GM10847 (cell line): ENCODE measurements around the gene RAD51D.
A peak's percentile ranks its signal among the peaks of the same experiment; 100 is the strongest.

Experiments
- POLR2A ChIP-seq: IDR thresholded peaks from 2 replicates; pipeline ENCODE4 v1.6.1; 2011; ENCODE audit not compliant: insufficient read length; ENCODE audit errors: extremely low read depth

RAD51D gene

DNA sequence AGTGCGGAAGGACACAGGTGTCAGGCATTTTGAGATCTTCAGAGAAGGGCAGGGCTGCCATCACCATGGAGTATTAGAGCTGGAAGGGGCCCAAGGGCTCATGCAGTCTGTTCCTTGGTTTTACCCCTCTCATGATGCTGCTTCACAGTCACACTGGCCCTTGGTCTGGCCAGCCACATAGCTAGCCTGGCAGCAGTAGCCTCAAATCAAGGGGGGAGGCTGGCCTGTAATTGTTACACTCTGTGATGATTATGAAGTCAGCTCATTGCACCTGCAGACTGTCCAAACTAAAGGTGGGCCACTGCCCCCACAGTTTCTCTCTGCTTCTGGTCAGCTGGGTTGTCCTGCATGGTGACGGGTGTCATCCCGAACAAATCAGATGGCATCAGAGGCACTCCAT lies 1.7 kb upstream of the RAD51D start, which contains the start of gene FNDC8:
FNDC8 (plus strand) TSS at position 301 of the 400 bp plus-strand sequence; CDS start at position 380, 79 bp downstream.
- no peak for TF ChIP-seq POLR2A

DNA sequence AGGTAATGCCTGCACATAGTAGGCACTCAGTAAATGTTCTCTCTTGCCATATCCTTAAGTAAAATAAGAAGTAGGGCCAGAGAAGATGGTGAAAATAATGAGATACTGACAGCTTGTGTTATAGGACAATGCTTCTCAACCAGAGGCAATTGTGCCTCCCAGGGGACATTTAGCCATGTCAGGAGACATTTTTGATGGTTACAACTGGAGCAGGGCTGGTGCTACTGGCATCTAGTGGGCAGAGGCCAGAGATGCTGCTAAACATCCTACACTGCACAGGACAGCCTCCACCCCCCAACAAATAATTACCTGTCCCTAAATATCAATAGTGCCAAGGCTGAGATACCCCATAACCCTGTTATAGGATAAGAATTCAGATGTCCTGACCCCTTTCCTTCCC lies 1.7 kb downstream of the RAD51D start:
- no peak for TF ChIP-seq POLR2A

DNA sequence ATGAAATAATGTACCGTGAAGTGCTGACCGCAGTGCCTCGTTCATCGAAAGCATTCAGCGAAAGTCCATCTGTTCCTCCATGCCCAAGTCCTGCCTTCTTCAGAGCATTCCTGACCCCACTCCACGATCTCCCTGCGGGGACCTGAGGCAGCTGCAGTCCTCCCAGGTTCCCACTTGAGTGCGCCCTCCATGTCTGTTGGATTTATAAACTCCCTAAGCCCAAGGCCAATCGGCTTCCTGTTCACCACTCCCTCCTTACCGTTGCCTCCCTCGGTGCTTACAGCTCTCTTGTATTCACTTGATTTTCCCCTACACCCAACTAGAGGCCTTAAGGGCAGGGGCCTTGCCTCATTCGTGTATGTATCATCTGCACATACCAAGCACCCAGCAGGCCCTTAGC lies 2.8 kb downstream of the RAD51D start:
- no peak for TF ChIP-seq POLR2A

DNA sequence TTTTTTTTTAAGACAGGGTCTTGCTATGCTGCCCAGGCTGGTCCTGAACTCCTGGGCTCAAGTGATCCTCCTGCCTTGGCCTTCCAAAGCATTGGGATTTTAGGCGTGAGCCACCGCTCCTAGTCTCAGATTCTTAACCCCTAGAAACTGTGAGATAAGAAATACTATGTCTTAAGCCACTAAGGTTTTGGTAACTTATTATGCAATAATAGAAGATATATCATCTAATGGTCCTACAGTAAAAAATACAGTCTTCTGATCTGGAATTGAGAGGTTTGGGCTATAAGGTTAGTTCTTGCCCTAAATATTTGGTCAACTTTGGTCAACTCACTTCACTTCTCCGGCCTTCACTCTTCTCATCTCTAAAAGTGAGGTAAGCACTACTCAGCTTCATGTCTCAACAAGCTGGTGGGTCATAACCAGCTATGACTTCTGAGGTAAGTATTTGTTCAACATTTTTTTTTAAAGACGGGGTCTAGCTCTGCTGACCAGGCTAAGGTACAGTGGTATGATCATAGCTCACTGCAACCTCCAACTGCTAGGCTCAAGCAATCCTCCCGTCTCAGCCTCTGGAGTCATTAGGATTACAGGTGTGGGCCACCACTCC lies 14.7 kb downstream of the RAD51D start:
- no peak for TF ChIP-seq POLR2A

DNA sequence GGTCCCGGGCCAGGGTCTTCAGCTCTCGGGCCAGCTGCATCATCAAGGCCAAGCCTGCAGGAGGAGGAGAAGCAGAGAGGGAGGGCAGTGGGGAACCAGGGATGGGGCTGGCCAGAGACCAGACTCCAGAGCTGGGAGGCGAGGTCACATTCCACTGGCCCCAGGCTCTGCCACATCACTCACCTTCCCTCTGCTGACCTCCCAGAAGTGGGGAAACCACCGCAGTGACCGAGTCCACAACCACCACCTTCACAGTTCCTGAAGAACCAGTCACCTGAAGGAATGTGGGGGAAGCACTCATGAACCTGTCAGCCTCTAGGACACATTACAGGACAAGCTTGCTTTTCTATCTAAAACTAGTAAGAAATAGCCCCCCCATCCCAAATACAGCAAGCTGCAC lies 16.4 kb downstream of the RAD51D start:
- no peak for TF ChIP-seq POLR2A

DNA sequence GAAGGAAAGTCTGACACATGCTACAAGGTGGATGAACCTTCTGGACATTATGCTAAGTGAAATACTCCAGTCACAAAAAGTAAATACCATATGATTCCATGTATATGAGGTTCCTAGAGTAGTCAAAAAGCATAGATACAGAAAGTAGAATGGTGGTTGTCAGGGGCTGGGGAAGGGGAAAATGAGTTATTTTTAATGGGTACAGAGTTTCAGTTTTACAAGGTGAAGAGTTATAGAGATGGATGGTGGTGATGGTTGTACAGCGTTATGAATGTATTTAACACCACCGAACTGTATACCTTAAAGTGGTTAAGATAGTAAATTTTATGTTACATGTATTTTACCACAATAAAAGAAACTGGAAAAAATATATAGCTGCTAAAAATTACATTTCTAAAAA lies 17.9 kb downstream of the RAD51D start:
- no peak for TF ChIP-seq POLR2A

DNA sequence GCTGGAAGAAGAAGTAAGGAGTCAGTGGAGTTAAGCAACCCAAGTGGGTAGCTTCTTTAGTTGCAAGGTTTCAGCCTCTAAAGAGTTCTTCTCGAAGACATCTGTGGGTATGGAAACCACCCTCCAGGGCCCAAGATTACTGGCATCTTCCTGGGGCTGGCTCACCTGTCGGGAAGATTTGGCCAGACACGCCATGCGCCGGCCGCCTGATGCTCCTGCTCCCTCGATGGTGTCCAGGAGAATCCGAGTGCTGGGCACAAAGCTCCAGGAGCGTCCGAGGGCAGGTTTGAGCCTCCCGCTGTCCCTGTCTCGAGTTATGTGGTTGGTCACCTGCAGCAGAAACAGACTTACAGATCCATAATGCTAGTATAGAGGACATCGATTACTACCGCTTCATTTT lies 18.6 kb downstream of the RAD51D start:
- TF ChIP-seq POLR2A = no peak

DNA sequence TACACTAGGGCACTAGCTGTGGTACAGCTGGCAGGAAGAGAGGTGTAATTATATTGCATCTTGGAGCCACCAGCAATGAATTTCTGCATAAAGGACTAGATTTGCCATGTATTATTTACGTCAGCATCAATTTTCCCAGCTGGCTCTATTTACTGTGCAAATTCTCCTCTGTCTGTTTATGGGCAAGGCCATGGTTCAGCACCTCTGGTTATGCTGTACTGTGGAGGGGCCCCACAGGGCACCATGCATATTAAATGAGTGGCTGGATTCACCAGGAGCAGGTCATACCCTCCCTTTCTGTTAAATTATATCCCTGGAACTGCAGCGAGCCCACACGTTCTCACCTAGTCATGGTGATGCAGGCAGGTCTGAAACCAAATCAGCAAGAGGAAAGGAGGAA lies 19.8 kb downstream of the RAD51D start:
- TF ChIP-seq POLR2A = no peak

DNA sequence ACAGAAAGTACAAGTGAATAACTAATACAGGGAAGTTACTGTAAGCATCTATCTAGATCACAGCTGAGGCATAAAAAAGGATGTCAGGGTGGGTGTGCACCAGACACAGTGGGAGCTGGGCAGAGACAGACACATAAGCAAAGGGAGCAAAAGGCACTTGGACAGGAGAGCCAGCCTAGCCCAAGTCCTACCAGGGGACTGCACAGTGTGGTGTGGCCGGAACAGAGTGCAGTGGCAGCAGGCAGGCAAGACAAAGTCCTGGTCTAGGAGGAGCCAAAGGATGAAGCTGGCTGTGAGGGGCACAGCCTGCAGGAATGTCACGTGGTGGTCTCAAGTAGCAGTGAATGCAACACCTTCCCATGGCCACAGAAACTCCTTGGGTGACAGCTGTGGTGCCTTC lies 21.9 kb downstream of the RAD51D start:
- TF ChIP-seq POLR2A = no peak

DNA sequence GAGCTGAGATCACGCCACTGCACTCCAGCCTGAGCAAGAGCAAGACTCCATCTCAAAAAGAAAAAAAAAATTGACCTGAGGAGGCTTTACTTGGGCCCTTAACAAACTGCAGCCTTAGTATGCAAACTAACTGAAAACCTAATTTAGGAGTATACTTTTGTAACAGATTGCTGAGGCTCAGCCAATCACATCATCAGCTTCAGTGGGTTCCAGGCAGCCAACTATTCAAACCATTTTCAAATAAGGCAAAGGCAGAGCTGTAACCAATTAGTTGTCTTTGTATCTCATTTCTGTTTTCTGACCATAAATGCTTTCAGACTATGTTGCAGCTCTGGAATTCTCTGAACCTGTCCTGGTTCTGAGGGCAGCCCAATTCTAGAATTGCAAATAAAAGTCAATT lies 23.9 kb downstream of the RAD51D start:
- TF ChIP-seq POLR2A = no peak

DNA sequence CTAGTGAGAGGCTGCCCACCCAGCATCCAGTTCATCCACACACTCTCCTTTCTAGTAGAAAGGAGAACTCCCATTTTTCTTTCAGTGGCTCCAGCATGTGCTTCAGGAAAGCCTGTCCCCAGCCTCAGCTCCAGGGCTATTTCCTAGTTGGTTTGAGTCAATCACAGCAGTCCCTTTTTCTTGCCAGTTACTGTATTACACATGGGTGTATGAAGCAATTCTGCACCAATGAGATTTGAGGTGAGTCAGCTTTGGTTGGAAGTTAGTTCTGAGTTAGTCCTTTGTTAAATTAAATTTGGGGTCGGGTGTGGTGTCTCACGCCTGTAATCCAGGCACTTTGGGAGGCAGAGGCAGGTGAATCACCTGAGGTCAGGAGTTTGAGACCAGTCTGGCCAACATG lies 24.8 kb downstream of the RAD51D start:
- TF ChIP-seq POLR2A = no peak

DNA sequence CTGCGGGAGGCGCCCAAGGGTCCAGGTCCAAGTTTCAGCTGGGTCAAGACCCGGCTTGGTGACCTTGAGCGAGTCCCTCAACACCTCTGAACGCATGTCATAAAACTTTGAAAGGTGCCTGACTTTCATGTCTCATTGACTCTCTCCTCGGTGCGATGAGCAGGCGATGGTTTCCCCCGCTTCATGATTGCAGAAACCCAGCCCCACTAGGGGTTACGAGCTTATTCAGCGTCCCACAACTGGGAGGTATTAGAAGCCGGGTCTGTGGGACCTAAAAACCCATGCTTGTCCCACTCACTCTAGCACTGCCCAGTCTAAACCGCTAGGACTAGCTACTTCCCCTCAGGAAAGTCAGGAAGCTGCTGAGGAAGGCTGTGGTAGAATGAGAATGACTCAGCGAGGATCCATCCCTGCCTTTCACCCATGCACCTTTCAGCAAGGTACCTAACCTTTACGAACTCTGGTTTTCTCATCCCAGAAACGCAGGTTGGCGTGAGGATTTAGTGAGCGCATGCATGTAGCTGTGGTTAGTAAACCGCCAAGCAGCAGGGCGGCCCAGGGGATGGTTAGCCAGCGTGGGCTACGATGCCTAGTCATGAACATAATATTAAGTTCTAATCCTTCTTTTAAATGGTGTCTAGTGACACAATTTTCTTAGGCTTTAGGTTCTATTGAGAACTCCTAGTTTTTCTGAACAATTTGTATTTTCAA lies 29.9 kb downstream of the RAD51D start:
- no peak for TF ChIP-seq POLR2A

DNA sequence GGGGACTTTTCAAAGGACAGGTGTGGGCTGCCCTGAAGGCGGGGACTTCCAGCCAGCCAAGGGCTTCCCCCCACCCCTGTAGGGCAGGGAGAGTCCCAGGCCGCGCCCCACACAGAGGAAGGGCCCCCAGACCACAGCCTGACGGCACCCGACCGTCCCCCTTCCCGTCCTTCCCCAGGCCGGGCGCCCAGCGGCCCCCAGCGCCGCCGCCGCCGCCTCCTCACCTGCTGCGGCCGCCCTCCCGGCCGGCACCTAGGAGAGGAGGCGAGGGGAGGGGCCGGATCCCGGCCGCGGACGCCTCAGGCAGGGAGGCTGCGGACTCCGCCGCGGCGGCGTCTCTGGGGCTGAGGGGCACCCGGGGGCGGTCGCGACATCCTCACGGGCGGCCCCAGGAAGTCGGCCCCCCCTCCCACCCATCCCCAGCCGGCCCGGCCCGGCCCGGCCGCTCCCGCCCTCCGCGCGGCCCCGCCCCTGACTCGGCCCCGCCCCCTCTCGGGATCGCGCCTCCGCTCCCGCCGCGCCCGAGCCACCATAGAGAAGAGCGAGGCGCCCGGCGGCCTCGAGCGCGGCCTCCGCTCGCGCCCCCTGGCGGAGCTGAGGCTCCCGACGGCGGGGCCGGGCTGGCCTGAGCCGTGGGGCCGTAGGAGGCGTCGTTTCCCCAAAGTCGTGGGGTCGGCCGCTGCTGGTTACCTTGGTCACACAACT lies 30.6 kb downstream of the RAD51D start:
- peak; percentile 35 for TF ChIP-seq POLR2A

DNA sequence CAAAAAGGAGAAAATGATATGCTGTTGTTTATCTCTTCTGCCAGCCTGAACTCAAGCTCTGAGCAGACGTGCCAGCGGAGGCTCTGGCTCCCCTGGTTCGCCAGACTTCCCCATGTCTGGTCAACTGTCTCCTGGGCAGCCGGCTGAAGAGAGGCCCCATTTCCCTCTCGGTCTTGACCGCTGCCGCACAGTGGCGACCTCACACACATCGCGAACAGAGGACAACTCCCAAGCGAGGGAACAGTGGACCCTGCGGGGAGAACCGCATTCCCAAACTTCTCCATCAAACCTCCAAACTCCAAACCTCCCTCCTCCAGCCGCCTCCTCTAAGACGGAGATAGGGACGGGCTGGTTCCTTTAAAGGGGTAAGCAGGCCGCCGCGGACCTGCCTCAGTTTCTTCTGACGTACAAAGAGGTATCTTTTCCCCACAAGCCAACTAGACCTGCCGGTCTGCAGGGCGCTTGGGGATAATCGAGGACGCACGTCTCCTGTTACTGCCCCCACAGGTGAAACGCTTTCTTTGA lies 31.2 kb downstream of the RAD51D start:
- TF ChIP-seq POLR2A = no peak

DNA sequence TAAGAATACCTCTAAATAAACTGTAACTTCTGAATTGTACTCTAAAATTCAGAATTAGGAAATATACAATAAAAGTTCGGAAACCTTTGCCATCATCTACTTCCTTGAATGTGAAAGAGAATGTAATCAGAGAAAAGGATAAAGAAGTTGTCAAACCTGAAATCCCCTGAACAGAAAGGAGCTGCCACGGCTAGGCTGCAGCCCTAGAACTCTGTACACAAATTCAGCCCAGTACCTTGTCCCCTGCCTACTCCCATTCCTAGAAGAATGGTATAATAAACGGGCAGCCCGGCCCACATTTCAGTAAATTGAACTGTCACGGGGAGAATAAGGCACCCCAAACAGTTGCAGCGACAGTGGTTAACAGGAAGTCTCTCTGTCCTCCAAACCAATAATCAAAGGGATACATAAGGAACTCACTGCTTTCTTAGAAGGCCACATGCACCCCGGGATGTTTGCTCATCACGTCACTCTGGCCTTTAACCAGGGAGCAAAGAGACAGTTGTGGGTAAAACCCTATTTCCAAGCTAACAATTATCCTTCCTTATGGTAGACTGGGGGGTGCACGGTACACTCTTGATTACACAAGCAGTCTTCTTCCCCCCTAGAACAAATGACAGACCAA lies 31.8 kb downstream of the RAD51D start:
- TF ChIP-seq POLR2A = no peak
